ENCODE data around the gene ADGRA1.

ADGRA1 gene

GRCh38 chr10:133180192-133180964 is 92.7 kb downstream of the ADGRA1 start:
- no peak for TF ChIP-seq RAD21 (IDR thresholded peaks at IDR 0.05; ENCODE audit: low read depth)
- no peak for TF ChIP-seq REST (IDR thresholded peaks at IDR 0.05; ENCODE audit: low read depth)
- no peak for TF ChIP-seq ZBTB7A (IDR thresholded peaks at IDR 0.05; ENCODE audit: low read depth)
- TF ChIP-seq TEAD4 (IDR thresholded peaks at IDR 0.05) = no peak
- no peak for TF ChIP-seq CEBPB (IDR thresholded peaks at IDR 0.05)
- TF ChIP-seq NFIC (IDR thresholded peaks at IDR 0.05) = no peak
- TF ChIP-seq USF1 (IDR thresholded peaks at IDR 0.05) = no peak
- TF ChIP-seq CREB1 (IDR thresholded peaks at IDR 0.05; ENCODE audit: low read depth) = no peak
- no peak for TF ChIP-seq EGR1 (IDR thresholded peaks at IDR 0.05)
- TF ChIP-seq FOXM1 (IDR thresholded peaks at IDR 0.05; ENCODE audit: borderline replicate concordance, low read depth) = no peak
- no peak for TF ChIP-seq TAF1 (IDR thresholded peaks at IDR 0.05; ENCODE audit: low read depth)
- TF ChIP-seq MAX (IDR thresholded peaks at IDR 0.05) = no peak
- no peak for TF ChIP-seq EP300 (IDR thresholded peaks at IDR 0.05; ENCODE audit: borderline replicate concordance)
- TF ChIP-seq TCF12 (IDR thresholded peaks at IDR 0.05; ENCODE audit: low read depth) = no peak
- TF ChIP-seq YY1 (IDR thresholded peaks at IDR 0.05; ENCODE audit: low read depth) = no peak

GRCh38 chr10:133180965-133181639 is 93.4 kb downstream of the ADGRA1 start:
- TF ChIP-seq RAD21 (IDR thresholded peaks at IDR 0.05; ENCODE audit: low read depth) (no peak), MAX (IDR thresholded peaks at IDR 0.05) (no peak), YY1 (IDR thresholded peaks at IDR 0.05; ENCODE audit: low read depth) (no peak)
